A549 treated with dexamethasone at 1 μM for 4 hours (cell line): ENCODE data around the gene RGS7BP. TPM values are rescaled to one million over a fixed set of nuclear protein-coding genes. Genes with fewer than 3 reads are reported as not detected.

Source experiments
- total RNA-seq: library from RNA; stranded (reverse); fragments of 200-300 nt; extraction: Qiagen RNA extraction; gene quantifications from 5 replicates; pipeline ENCODE4 v1.2.3, GENCODE V29; 2022

The RGS7BP gene
- not detected in 5 replicates for total RNA-seq

GRCh38 chr5:64505769-64506566 is at the start of gene RGS7BP:
RGS7BP (plus strand) TSS chr5:64506015; CDS start chr5:64506625, 610 bp downstream.

Other genes starting within 250 kb of the RGS7BP start
- not detected in 5 replicates for gene SHISAL2B, start 184.5 kb downstream of the RGS7BP start, total RNA-seq